Measurements from ENCODE around the gene RNF208.
A peak's percentile ranks its signal among the peaks of the same experiment; 100 is the strongest.

GRCh38 chr9:137227054-137227852, 5.2 kb upstream of the RNF208 start, which contains the start of gene RNF224:
- TF ChIP-seq POLR2A (IDR thresholded peaks at IDR 0.05): peak in 1 of 2 donors; percentile 22
- TF ChIP-seq, protein P1, sequence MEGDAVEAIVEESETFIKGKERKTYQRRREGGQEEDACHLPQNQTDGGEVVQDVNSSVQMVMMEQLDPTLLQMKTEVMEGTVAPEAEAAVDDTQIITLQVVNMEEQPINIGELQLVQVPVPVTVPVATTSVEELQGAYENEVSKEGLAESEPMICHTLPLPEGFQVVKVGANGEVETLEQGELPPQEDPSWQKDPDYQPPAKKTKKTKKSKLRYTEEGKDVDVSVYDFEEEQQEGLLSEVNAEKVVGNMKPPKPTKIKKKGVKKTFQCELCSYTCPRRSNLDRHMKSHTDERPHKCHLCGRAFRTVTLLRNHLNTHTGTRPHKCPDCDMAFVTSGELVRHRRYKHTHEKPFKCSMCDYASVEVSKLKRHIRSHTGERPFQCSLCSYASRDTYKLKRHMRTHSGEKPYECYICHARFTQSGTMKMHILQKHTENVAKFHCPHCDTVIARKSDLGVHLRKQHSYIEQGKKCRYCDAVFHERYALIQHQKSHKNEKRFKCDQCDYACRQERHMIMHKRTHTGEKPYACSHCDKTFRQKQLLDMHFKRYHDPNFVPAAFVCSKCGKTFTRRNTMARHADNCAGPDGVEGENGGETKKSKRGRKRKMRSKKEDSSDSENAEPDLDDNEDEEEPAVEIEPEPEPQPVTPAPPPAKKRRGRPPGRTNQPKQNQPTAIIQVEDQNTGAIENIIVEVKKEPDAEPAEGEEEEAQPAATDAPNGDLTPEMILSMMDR (IDR thresholded peaks at IDR 0.05): peak; percentile 89 to 98 (median 93)
